Measurements from ENCODE around the gene SRPK3. TPM values are rescaled to one million over a fixed set of nuclear protein-coding genes. Genes with fewer than 3 reads are reported as not detected.

The SRPK3 gene
- polyA plus RNA-seq, 2 of the 4 experiments (the other 2 are of a cell fraction) = 0.03 TPM; not detected in 1

DNA sequence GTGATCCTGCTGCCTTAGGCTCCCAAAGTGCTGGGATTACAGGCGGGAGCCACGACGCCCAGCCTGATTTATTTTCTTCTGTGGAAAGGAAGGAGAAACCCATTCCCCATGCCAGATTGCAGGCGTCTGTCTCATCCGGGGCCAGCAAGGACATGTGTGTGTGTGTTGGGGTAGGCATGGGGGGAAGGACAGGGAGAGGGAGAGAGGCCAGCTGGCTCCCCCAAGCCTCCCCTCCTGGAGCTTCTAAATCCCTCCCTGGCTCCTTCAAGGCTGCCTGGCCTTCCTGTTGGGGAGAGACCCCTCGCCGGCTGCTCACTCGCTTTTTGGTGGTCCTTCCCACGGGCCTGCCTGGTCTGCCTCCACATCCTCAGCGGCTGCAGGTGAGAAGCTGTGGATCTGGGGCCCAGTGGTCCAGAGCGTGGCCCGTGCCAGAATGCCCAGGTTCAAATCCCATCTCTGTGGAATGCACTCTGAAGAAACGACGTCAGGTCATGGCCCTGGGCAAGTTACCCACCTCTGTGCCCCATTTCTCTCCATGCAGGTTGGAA, 18.1 kb upstream of the SRPK3 start:
- FAIRE-seq = no peak
- Histone ChIP-seq H3K4me1 (peaks cover 16% of the 10 kb centered on the region; the same call in 2 of the 3 replicates), H3K4me2 (no peak overlapping the region), H3K9me3 (no peaks in the 10 kb centered on the region), H3K4me3 (no peak overlapping the region), H3K27ac (no peak overlapping the region)
- DNase-seq (ENCODE audit: low read depth in 1 of 2, low spot score in 1 of 2) = no peak
- ChIA-PET CTCF (interaction anchor here (0.6 to 4.9 kb wide), 26 partner anchors 8 to 821 kb away, joined by 3 to 46 read pairs (median 5); partner anchors contain the start of genes RENBP and SRPK3), POLR2A (no interaction called here)
- TF ChIP-seq, protein P1, sequence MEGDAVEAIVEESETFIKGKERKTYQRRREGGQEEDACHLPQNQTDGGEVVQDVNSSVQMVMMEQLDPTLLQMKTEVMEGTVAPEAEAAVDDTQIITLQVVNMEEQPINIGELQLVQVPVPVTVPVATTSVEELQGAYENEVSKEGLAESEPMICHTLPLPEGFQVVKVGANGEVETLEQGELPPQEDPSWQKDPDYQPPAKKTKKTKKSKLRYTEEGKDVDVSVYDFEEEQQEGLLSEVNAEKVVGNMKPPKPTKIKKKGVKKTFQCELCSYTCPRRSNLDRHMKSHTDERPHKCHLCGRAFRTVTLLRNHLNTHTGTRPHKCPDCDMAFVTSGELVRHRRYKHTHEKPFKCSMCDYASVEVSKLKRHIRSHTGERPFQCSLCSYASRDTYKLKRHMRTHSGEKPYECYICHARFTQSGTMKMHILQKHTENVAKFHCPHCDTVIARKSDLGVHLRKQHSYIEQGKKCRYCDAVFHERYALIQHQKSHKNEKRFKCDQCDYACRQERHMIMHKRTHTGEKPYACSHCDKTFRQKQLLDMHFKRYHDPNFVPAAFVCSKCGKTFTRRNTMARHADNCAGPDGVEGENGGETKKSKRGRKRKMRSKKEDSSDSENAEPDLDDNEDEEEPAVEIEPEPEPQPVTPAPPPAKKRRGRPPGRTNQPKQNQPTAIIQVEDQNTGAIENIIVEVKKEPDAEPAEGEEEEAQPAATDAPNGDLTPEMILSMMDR (IDR thresholded peaks at IDR 0.05) = no peak
- TF ChIP-seq TP53 (CRISPR knock-in tag; IDR thresholded peaks at IDR 0.05) = no peak
- TF ChIP-seq NR3C1 (IDR thresholded peaks at IDR 0.05) = no peak
- TF ChIP-seq TFCP2L1 (CRISPR knock-in tag; IDR thresholded peaks at IDR 0.05) = no peak
- TF ChIP-seq, protein P2, sequence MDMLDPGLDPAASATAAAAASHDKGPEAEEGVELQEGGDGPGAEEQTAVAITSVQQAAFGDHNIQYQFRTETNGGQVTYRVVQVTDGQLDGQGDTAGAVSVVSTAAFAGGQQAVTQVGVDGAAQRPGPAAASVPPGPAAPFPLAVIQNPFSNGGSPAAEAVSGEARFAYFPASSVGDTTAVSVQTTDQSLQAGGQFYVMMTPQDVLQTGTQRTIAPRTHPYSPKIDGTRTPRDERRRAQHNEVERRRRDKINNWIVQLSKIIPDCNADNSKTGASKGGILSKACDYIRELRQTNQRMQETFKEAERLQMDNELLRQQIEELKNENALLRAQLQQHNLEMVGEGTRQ (IDR thresholded peaks at IDR 0.05) = no peak
- TF ChIP-seq EP300 (IDR thresholded peaks at IDR 0.05) = no peak
- no peak for TF ChIP-seq NFE2L2 (conservative IDR thresholded peaks at IDR 0.05; ENCODE audit: low read length)
- no peak for TF ChIP-seq ZNF302 (CRISPR knock-in tag; IDR thresholded peaks at IDR 0.05)
- TF ChIP-seq, protein P3, sequence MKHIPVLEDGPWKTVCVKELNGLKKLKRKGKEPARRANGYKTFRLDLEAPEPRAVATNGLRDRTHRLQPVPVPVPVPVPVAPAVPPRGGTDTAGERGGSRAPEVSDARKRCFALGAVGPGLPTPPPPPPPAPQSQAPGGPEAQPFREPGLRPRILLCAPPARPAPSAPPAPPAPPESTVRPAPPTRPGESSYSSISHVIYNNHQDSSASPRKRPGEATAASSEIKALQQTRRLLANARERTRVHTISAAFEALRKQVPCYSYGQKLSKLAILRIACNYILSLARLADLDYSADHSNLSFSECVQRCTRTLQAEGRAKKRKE (CRISPR knock-in tag; IDR thresholded peaks at IDR 0.05; ENCODE audit: low read depth) = no peak
- no peak for TF ChIP-seq SREBF2 (IDR thresholded peaks at IDR 0.05)
- TF ChIP-seq MAFK (IDR thresholded peaks at IDR 0.05; ENCODE audit: partially characterized antibody) = no peak
- TF ChIP-seq CBX8 (IDR thresholded peaks at IDR 0.05) = no peak
- no peak for TF ChIP-seq SMC3 (IDR thresholded peaks at IDR 0.05)
- TF ChIP-seq, protein P4, sequence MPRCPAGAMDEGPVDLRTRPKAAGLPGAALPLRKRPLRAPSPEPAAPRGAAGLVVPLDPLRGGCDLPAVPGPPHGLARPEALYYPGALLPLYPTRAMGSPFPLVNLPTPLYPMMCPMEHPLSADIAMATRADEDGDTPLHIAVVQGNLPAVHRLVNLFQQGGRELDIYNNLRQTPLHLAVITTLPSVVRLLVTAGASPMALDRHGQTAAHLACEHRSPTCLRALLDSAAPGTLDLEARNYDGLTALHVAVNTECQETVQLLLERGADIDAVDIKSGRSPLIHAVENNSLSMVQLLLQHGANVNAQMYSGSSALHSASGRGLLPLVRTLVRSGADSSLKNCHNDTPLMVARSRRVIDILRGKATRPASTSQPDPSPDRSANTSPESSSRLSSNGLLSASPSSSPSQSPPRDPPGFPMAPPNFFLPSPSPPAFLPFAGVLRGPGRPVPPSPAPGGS (IDR thresholded peaks at IDR 0.05) = no peak
- no peak for TF ChIP-seq FOSB (CRISPR knock-in tag; IDR thresholded peaks at IDR 0.05)
- TF ChIP-seq HEYL (CRISPR knock-in tag; IDR thresholded peaks at IDR 0.05) = no peak
- 69% methylated on average over 13 of the region's 14 CpGs for WGBS (ENCODE audit: missing lambda C conversion rate)
- no peak for ATAC-seq

DNA sequence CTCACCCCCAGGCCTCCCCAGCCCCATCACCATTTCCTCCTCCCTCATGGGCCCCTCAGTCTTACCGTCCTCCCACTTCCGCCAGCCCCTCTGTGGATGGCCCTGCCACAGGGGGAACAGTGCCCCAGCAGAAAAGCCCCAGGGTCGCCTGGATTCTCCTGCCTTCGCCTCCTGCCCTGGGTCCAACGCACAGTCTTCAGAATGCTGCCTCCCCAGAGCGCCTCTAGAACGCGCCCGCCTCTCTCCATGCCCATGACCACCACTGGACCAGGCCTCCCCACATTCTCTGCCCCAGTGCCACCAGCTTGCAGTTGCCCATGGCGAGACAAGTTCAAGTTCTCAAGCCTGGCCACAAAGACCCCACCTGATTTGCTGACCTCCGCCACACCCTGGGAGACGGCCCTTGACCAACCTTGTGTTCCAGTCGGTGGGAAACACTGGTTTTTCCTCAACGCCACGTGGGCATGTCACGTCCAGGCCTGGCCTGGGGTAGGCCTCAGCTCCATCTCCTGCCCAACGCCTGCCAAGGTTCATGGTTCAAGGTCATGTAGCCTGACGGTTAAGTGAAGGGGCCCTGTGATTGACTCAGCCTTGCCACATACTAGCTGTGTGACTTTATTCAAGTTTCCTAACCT, 17.4 kb upstream of the SRPK3 start:
- TF ChIP-seq POLR2A (IDR thresholded peaks at IDR 0.05; ENCODE audit: low read length) (no peak), NR3C1 (IDR thresholded peaks at IDR 0.05) (no peak), RARB (CRISPR knock-in tag; IDR thresholded peaks at IDR 0.05) (no peak), MAFK (IDR thresholded peaks at IDR 0.05; ENCODE audit: partially characterized antibody) (no peak)
- TF ChIP-seq, protein P3 (CRISPR knock-in tag; IDR thresholded peaks at IDR 0.05; ENCODE audit: low read depth) = no peak
- TF ChIP-seq, protein P5, sequence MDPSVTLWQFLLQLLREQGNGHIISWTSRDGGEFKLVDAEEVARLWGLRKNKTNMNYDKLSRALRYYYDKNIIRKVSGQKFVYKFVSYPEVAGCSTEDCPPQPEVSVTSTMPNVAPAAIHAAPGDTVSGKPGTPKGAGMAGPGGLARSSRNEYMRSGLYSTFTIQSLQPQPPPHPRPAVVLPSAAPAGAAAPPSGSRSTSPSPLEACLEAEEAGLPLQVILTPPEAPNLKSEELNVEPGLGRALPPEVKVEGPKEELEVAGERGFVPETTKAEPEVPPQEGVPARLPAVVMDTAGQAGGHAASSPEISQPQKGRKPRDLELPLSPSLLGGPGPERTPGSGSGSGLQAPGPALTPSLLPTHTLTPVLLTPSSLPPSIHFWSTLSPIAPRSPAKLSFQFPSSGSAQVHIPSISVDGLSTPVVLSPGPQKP (IDR thresholded peaks at IDR 0.05; ENCODE audit: low read depth, low read length) = no peak
- Histone ChIP-seq H3K9me3 (no peaks in the 10 kb centered on the region), H3K27ac (no peak overlapping the region), H3K4me3 (no peak overlapping the region), H3K4me1 (peaks cover 16% of the 10 kb centered on the region; the same call in 2 of the 3 replicates), H3K4me2 (no peak overlapping the region)
- CTCF ChIA-PET = interaction anchor here (0.6 to 4.9 kb wide), 42 partner anchors 9 to 822 kb away, joined by 3 to 46 read pairs (median 4); partner anchors contain the start of genes RENBP and SRPK3
- ATAC-seq (no peak), FAIRE-seq (no peak), DNase-seq (ENCODE audit: low read depth in 1 of 2, low spot score in 1 of 2) (no peak)
- 68% methylated on average over 15 of the region's 18 CpGs for WGBS (ENCODE audit: missing lambda C conversion rate)
- POLR2A ChIA-PET = no interaction called here
